Measurements from ENCODE around the gene RFX8. TPM values are rescaled to one million over a fixed set of nuclear protein-coding genes. Genes with fewer than 3 reads are reported as not detected.
"Not testable (repeated sequence)": the region's sequence is repeated elsewhere in the genome, so short reads cannot be mapped to it uniquely, and the experiment has no call there.

RFX8 gene
- total and polyA plus RNA-seq, 4 donors, result 0.96 to 2.1 (median 1.0) TPM; not detected in 1

DNA sequence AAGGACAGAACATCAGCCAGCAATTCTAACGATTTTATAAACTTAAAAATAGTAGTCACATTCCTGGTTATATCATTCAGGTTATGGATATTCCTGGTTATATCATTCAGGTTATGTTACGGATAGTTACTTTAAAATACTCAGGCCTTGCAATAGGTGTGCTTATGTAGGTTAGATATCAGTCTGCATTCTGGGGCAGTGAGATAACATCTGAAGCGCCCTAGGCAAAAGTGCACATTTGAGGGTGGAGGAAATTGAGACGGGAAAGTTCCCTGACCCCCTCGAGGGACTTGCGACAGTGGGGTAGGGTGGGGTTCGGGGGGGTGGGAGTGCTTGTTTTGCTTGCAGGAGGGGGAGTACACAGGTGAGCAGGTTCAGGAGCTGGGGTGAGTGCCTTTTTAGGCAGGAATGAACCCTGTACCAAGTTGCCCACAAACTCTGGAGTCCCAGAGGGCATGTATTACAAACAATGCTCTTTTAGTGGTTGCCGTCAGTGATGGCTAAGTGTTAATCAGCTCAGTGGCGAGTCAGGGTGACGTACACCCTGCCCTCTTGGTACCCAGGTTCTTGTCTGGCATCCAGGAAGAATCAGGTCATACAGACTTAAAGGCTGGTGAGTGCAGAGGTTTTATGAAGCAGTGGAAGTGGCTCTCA lies 119.4 kb downstream of the RFX8 start:
- Histone ChIP-seq H3K36me3 (ENCODE audit: control insufficient read depth in 1 of 2, insufficient read depth in 2 of 2, low read length in 1 of 2) (no peaks in the 10 kb centered on the region), H3K27me3 (ENCODE audit: control insufficient read depth in 1 of 2, insufficient read depth in 2 of 2, low read length in 1 of 2) (no peaks in the 10 kb centered on the region), H3K4me3 (ENCODE audit: low read length in 2 of 2) (no peak overlapping the region), H3K4me1 (ENCODE audit: control insufficient read depth in 1 of 2, insufficient read depth in 2 of 2, low read length in 2 of 2) (no peaks in the 10 kb centered on the region), H3K9me3 (ENCODE audit: control insufficient read depth, low read length) (no peaks in the 10 kb centered on the region), H3K27ac (ENCODE audit: low read depth in 1 of 2, low read length in 2 of 2) (no peak overlapping the region)
- no peak for DNase-seq
- no peak for ATAC-seq (ENCODE audit: low FRiP score)
- intact Hi-C loops (cut with DNase I), result no loop called here
- 89% methylated on average over 10 of the region's 10 CpGs for WGBS, 2 donors

- ATAC-seq (ENCODE audit: low FRiP score) (no peak), DNase-seq (no peak)
- H3K9me3 ChIP-seq (ENCODE audit: control insufficient read depth, low read length), result no peaks in the 10 kb centered on the region
- 90 to 92% methylated on average over 21 of the region's 21 CpGs for WGBS, 2 donors
- no peaks in the 10 kb centered on the region for H3K27me3 ChIP-seq (ENCODE audit: control insufficient read depth in 1 of 2, insufficient read depth in 2 of 2, low read length in 1 of 2)
- H3K27ac ChIP-seq (ENCODE audit: low read depth in 1 of 2, low read length in 2 of 2), result no peak overlapping the region
- no peak overlapping the region for H3K4me3 ChIP-seq (ENCODE audit: low read length in 2 of 2)
- intact Hi-C loops (cut with DNase I), result no loop called here
- no peaks in the 10 kb centered on the region for H3K4me1 ChIP-seq (ENCODE audit: control insufficient read depth in 1 of 2, insufficient read depth in 2 of 2, low read length in 2 of 2)
- no peaks in the 10 kb centered on the region for H3K36me3 ChIP-seq (ENCODE audit: control insufficient read depth in 1 of 2, insufficient read depth in 2 of 2, low read length in 1 of 2)
These were observed 120.2 kb downstream of the RFX8 start for GRCh38 chr2:101354420-101355311.

- H3K9me3 ChIP-seq (ENCODE audit: control insufficient read depth, low read length); DNase-seq; ATAC-seq (ENCODE audit: low FRiP score); H3K36me3 ChIP-seq (ENCODE audit: control insufficient read depth in 1 of 2, insufficient read depth in 2 of 2, low read length in 1 of 2); intact Hi-C loops (cut with DNase I); H3K27ac ChIP-seq (ENCODE audit: low read depth in 1 of 2, low read length in 2 of 2); H3K4me1 ChIP-seq (ENCODE audit: control insufficient read depth in 1 of 2, insufficient read depth in 2 of 2, low read length in 2 of 2); H3K4me3 ChIP-seq (ENCODE audit: low read length in 2 of 2); H3K27me3 ChIP-seq (ENCODE audit: control insufficient read depth in 1 of 2, insufficient read depth in 2 of 2, low read length in 1 of 2): not testable (repeated sequence)
- WGBS, 2 donors, result 89 to 97% methylated on average over 4 of the region's 4 CpGs
These were observed 122.3 kb downstream of the RFX8 start for GRCh38 chr2:101352631-101353030.

- Histone ChIP-seq H3K27me3 (ENCODE audit: control insufficient read depth in 1 of 2, insufficient read depth in 2 of 2, low read length in 1 of 2) (no peaks in the 10 kb centered on the region), H3K36me3 (ENCODE audit: control insufficient read depth in 1 of 2, insufficient read depth in 2 of 2, low read length in 1 of 2) (no peaks in the 10 kb centered on the region), H3K4me1 (ENCODE audit: control insufficient read depth in 1 of 2, insufficient read depth in 2 of 2, low read length in 2 of 2) (no peaks in the 10 kb centered on the region), H3K27ac (ENCODE audit: low read depth in 1 of 2, low read length in 2 of 2) (no peak overlapping the region), H3K9me3 (ENCODE audit: control insufficient read depth, low read length) (no peaks in the 10 kb centered on the region), H3K4me3 (ENCODE audit: low read length in 2 of 2) (no peak overlapping the region)
- intact Hi-C loops (cut with DNase I), result no loop called here
- DNase-seq (no peak), ATAC-seq (ENCODE audit: low FRiP score) (no peak)
- 90% methylated on average over 7 of the region's 7 CpGs for WGBS, 2 donors
These were observed 123.7 kb downstream of the RFX8 start for GRCh38 chr2:101351207-101351606.

DNA sequence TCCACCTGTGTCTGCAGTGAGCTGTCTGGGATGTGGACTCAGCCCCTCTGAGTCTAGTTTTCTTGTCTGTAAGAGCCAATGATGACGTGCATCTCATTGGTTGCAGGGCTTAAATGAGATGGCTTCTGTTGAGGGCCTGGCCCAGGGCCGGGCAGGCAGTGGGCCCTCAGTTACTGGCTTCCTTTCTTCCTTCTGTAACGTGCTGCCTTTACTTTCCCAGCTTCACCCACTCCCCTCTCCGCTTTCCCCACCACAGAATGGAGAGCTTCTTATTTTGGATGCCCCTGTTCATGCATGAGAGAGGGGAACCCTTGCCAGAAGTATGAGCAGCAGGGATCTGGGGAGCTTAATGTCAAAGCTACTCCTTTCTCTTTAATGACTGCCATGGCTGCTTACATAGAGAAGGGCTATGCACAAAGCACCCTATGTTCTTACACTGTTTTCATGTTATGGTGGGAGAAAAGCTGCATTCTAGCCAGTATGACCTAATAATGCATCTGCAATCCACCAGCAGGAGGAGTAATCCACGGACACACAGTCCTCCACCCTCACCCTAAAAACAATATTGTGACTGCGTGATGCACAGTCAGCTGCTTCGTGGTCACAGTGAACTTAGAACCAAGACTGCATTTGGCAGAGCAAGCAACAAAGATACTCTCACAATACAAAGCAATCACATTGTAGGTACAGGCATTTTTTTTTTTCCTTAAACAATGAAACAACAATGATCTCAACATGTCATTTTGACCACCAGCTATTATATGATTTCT lies 124.8 kb downstream of the RFX8 start:
- 77 to 80% methylated on average over 7 of the region's 7 CpGs for WGBS, 2 donors
- no peak overlapping the region for H3K27ac ChIP-seq (ENCODE audit: low read depth in 1 of 2, low read length in 2 of 2)
- H3K4me3 ChIP-seq (ENCODE audit: low read length in 2 of 2), result no peak overlapping the region
- ATAC-seq (ENCODE audit: low FRiP score) (no peak), DNase-seq (no peak)
- H3K9me3 ChIP-seq (ENCODE audit: control insufficient read depth, low read length), result no peaks in the 10 kb centered on the region
- no peaks in the 10 kb centered on the region for H3K4me1 ChIP-seq (ENCODE audit: control insufficient read depth in 1 of 2, insufficient read depth in 2 of 2, low read length in 2 of 2)
- intact Hi-C loops (cut with DNase I), result loop anchor here in 1 of 2 donors (10.0 kb wide), 1 partner anchor 485 kb away; no protein-coding TSS in a partner anchor
- no peaks in the 10 kb centered on the region for H3K36me3 ChIP-seq (ENCODE audit: control insufficient read depth in 1 of 2, insufficient read depth in 2 of 2, low read length in 1 of 2)
- H3K27me3 ChIP-seq (ENCODE audit: control insufficient read depth in 1 of 2, insufficient read depth in 2 of 2, low read length in 1 of 2), result no peaks in the 10 kb centered on the region

GRCh38 chr2:101348883-101349282 lies 126.0 kb downstream of the RFX8 start:
- Histone ChIP-seq H3K36me3 (ENCODE audit: control insufficient read depth in 1 of 2, insufficient read depth in 2 of 2, low read length in 1 of 2) (no peaks in the 10 kb centered on the region), H3K4me1 (ENCODE audit: control insufficient read depth in 1 of 2, insufficient read depth in 2 of 2, low read length in 2 of 2) (no peaks in the 10 kb centered on the region), H3K27ac (ENCODE audit: low read depth in 1 of 2, low read length in 2 of 2) (no peak overlapping the region), H3K9me3 (ENCODE audit: control insufficient read depth, low read length) (no peaks in the 10 kb centered on the region), H3K4me3 (ENCODE audit: low read length in 2 of 2) (no peak overlapping the region), H3K27me3 (ENCODE audit: control insufficient read depth in 1 of 2, insufficient read depth in 2 of 2, low read length in 1 of 2) (no peaks in the 10 kb centered on the region)
- DNase-seq, result no peak
- 94 to 100% methylated on average over 1 of the region's 1 CpG for WGBS, 2 donors
- no peak for ATAC-seq (ENCODE audit: low FRiP score)
- intact Hi-C loops (cut with DNase I), result loop anchor here in 1 of 2 donors (10.0 kb wide), 1 partner anchor 486 kb away; no protein-coding TSS in a partner anchor

Other genes starting within 250 kb of the RFX8 start
- 10 to 100 TPM; 25.0 to 26.4 TPM for gene CNOT11, start 222.2 kb downstream of the RFX8 start, total RNA-seq
- 10 to 100 TPM; 12.8 to 15.9 TPM for gene CNOT11, start 222.2 kb downstream of the RFX8 start, polyA plus RNA-seq
- gene RNF149, start 166.4 kb downstream of the RFX8 start, total RNA-seq, result 10 to 100 TPM; 71.6 to 92.1 TPM
- gene RNF149, start 166.4 kb downstream of the RFX8 start, polyA plus RNA-seq, result 10 to 100 TPM; 22.9 to 34.2 TPM
- under 1 TPM in 1 of 2 donors, not detected in 1; 0.60 TPM for gene CREG2, start 87.6 kb downstream of the RFX8 start, total RNA-seq
- not detected for gene CREG2, start 87.6 kb downstream of the RFX8 start, polyA plus RNA-seq
- 100 to 1,000 TPM in 1 of 2 donors, 10 to 100 TPM in 1; 85.4 to 112 TPM for gene MAP4K4, start 222.6 kb upstream of the RFX8 start, total RNA-seq
- gene MAP4K4, start 222.6 kb upstream of the RFX8 start, polyA plus RNA-seq, result 10 to 100 TPM; 22.9 to 31.6 TPM

Measured in aorta (tissue), 5 donors.